HepG2 (cell line): ENCODE data around the gene CRYZ. TPM values are rescaled to one million over a fixed set of nuclear protein-coding genes. Genes with fewer than 3 reads are reported as not detected.

ENCODE experiments used
- AKAP8 ChIP-seq: sonication (generic); formaldehyde crosslinking; IDR thresholded peaks from 2 replicates; pipeline ENCODE4 v1.5.1; 2020; ENCODE audit warnings: mild to moderate bottlenecking, missing genetic modification reagents
- ATF7 ChIP-seq, 2 experiments: fragments of 450-650 bp in 1 of 2; sonication (generic) in 1 of 2; formaldehyde crosslinking in 1 of 2; IDR thresholded peaks; 2 replicates each; pipeline versions ENCODE4 v1.4.0 to v1.6.1; 2016 to 2020; ENCODE audit warnings: antibody characterized with exemption in 1 of 2, mild to moderate bottlenecking in 1 of 2, missing genetic modification reagents in 1 of 2
- BORCS8-MEF2B ChIP-seq: sonication (generic); formaldehyde crosslinking; IDR thresholded peaks from 2 replicates; pipeline ENCODE4 v1.8.0; 2022; ENCODE audit warnings: mild to moderate bottlenecking, missing genetic modification reagents
- ELF1 ChIP-seq: sonication (generic); formaldehyde crosslinking; IDR thresholded peaks from 2 replicates; pipeline ENCODE4 v1.4.0; 2020; ENCODE audit warnings: missing genetic modification reagents
- HDAC1 ChIP-seq: sonication (generic); formaldehyde crosslinking; IDR thresholded peaks from 2 replicates; pipeline ENCODE4 v1.5.1; 2020; ENCODE audit warnings: mild to moderate bottlenecking, missing genetic modification reagents
- HNRNPUL1 ChIP-seq: fragments of 200-400 bp; formaldehyde crosslinking; IDR thresholded peaks from 2 replicates; pipeline ENCODE4 v1.6.1; 2017; ENCODE audit warnings: low read depth, mild to moderate bottlenecking, low read length, moderate library complexity
- KLF12 ChIP-seq: sonication (generic); formaldehyde crosslinking; IDR thresholded peaks from 2 replicates; pipeline ENCODE4 v1.4.0; 2020; ENCODE audit warnings: missing genetic modification reagents, borderline replicate concordance
- MBNL3 ChIP-seq: fragments of 250-450 bp; sonication (Bioruptor Pico); conservative IDR thresholded peaks from 2 replicates; pipeline ENCODE4 v1.8.0; 2022; ENCODE audit warnings: mild to moderate bottlenecking, inconsistent platforms
- PHF8 ChIP-seq: sonication (generic); formaldehyde crosslinking; IDR thresholded peaks from 2 replicates; pipeline ENCODE4 v1.5.0; 2020; ENCODE audit warnings: missing genetic modification reagents
- ZFP90 ChIP-seq: sonication (generic); formaldehyde crosslinking; IDR thresholded peaks from 2 replicates; pipeline ENCODE4 v1.8.0; 2022; ENCODE audit warnings: missing genetic modification reagents, mild to moderate bottlenecking, inconsistent platforms, borderline replicate concordance
- ZNF510 ChIP-seq: sonication (generic); formaldehyde crosslinking; IDR thresholded peaks from 2 replicates; pipeline ENCODE4 v1.4.0; 2020; ENCODE audit warnings: low read depth, mild to moderate bottlenecking, missing genetic modification reagents
- ZNF766 ChIP-seq: sonication (generic); formaldehyde crosslinking; IDR thresholded peaks from 2 replicates; pipeline ENCODE4 v1.5.0; 2020; ENCODE audit warnings: missing genetic modification reagents, borderline replicate concordance
- ZNF788 ChIP-seq: sonication (generic); formaldehyde crosslinking; IDR thresholded peaks from 2 replicates; pipeline ENCODE4 v1.5.0; 2020; ENCODE audit warnings: mild to moderate bottlenecking, missing genetic modification reagents, borderline replicate concordance
- ZSCAN29 ChIP-seq: sonication (generic); formaldehyde crosslinking; conservative IDR thresholded peaks from 2 replicates; pipeline ENCODE4 v1.4.0; 2020; ENCODE audit warnings: mild to moderate bottlenecking, missing genetic modification reagents
- ZSCAN5A ChIP-seq: sonication (generic); formaldehyde crosslinking; IDR thresholded peaks from 2 replicates; pipeline ENCODE4 v1.8.0; 2022; ENCODE audit warnings: mild to moderate bottlenecking, missing genetic modification reagents, borderline replicate concordance
- polyA plus RNA-seq, 8 experiments: library from polyadenylated mRNA; depleted of rRNA in 3 of 8; stranded (reverse) in 7 of 8; unstranded in 1 of 8; fragments of >200 nt; fragmentation: Illumina TruSeq in 4 of 8; extraction: Trizol in 4 of 8; gene quantifications; 2 replicates each; pipeline versions ENCODE4 v1.2.1 to v1.2.3, GENCODE V29; 2011 to 2016; ENCODE audit warnings: low read depth in 4 of 8, missing spikeins in 1 of 8, mixed read lengths in 1 of 8; ENCODE audit not compliant: insufficient read depth in 1 of 8
- total RNA-seq, 5 experiments: library from RNA; depleted of rRNA; stranded (reverse); fragments of >200 nt; fragmentation: Illumina TruSeq; extraction: Trizol; gene quantifications; 2 replicates each; pipeline ENCODE4 v1.2.3, GENCODE V29; 2016; ENCODE audit warnings: low read depth in 1 of 5
- TF ChIP-seq, protein P1 (sequence below): sonication (generic); formaldehyde crosslinking; IDR thresholded peaks from 2 replicates; pipeline ENCODE4 v1.5.0; 2020; ENCODE audit warnings: mild to moderate bottlenecking, missing genetic modification reagents, borderline replicate concordance
- TF ChIP-seq, protein P2 (sequence below): sonication (generic); formaldehyde crosslinking; IDR thresholded peaks from 2 replicates; pipeline ENCODE4 v1.4.0; 2020; ENCODE audit warnings: missing genetic modification reagents
- TF ChIP-seq, protein P3 (sequence below): sonication (generic); formaldehyde crosslinking; IDR thresholded peaks from 2 replicates; pipeline ENCODE4 v1.8.1; 2023; ENCODE audit warnings: mild to moderate bottlenecking, moderate library complexity, missing genetic modification reagents

CRYZ gene
- total and polyA plus RNA-seq, 2 of the 13 experiments (the other 11 are each of a cell fraction or from before 2014, with no cell fraction given) = 115 to 211 TPM

DNA sequence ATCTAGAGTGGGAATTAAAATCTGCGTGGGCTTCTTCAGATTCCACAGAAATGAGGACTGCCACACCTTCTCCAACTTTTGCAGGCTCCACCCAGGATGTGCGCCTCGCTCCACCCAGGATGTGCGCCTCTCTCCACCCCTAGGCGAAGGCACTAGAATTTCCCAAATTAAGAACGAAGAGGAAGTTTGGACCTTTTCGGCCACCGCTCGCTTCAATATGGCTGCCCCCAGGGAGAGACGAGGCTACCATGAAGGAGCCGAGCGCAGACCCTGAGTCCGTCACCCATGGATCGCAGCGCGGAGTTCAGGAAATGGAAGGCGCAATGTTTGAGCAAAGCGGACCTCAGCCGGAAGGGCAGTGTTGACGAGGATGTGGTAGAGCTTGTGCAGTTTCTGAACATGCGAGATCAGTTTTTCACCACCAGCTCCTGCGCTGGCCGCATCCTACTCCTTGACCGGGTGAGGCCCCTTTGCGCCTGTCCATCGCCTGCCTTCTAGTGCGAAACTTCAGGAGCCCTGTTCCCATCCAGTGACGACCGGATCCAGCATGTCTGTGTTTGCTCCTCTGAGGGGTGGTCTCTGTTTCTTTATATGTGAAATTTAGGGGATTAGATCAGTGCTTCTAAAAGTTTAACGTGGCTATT is at the start of gene CRYZ, which contains the start of gene TYW3 (continued):
- TF ChIP-seq, protein P1, sequence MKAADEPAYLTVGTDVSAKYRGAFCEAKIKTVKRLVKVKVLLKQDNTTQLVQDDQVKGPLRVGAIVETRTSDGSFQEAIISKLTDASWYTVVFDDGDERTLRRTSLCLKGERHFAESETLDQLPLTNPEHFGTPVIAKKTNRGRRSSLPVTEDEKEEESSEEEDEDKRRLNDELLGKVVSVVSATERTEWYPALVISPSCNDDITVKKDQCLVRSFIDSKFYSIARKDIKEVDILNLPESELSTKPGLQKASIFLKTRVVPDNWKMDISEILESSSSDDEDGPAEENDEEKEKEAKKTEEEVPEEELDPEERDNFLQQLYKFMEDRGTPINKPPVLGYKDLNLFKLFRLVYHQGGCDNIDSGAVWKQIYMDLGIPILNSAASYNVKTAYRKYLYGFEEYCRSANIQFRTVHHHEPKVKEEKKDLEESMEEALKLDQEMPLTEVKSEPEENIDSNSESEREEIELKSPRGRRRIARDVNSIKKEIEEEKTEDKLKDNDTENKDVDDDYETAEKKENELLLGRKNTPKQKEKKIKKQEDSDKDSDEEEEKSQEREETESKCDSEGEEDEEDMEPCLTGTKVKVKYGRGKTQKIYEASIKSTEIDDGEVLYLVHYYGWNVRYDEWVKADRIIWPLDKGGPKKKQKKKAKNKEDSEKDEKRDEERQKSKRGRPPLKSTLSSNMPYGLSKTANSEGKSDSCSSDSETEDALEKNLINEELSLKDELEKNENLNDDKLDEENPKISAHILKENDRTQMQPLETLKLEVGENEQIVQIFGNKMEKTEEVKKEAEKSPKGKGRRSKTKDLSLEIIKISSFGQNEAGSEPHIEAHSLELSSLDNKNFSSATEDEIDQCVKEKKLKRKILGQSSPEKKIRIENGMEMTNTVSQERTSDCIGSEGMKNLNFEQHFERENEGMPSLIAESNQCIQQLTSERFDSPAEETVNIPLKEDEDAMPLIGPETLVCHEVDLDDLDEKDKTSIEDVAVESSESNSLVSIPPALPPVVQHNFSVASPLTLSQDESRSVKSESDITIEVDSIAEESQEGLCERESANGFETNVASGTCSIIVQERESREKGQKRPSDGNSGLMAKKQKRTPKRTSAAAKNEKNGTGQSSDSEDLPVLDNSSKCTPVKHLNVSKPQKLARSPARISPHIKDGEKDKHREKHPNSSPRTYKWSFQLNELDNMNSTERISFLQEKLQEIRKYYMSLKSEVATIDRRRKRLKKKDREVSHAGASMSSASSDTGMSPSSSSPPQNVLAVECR (CRISPR knock-in tag) = peak; percentile 87
- no peak for TF ChIP-seq HNRNPUL1
- TF ChIP-seq ATF7 (IDR thresholded peaks at IDR 0.05) = no peak
- TF ChIP-seq ATF7 (CRISPR knock-in tag; IDR thresholded peaks at IDR 0.05) = no peak
- TF ChIP-seq ZNF766 (CRISPR knock-in tag) = 0 out of 2 replicates have a peak, but pooled peaks have one; percentile 53
- TF ChIP-seq, protein P2, sequence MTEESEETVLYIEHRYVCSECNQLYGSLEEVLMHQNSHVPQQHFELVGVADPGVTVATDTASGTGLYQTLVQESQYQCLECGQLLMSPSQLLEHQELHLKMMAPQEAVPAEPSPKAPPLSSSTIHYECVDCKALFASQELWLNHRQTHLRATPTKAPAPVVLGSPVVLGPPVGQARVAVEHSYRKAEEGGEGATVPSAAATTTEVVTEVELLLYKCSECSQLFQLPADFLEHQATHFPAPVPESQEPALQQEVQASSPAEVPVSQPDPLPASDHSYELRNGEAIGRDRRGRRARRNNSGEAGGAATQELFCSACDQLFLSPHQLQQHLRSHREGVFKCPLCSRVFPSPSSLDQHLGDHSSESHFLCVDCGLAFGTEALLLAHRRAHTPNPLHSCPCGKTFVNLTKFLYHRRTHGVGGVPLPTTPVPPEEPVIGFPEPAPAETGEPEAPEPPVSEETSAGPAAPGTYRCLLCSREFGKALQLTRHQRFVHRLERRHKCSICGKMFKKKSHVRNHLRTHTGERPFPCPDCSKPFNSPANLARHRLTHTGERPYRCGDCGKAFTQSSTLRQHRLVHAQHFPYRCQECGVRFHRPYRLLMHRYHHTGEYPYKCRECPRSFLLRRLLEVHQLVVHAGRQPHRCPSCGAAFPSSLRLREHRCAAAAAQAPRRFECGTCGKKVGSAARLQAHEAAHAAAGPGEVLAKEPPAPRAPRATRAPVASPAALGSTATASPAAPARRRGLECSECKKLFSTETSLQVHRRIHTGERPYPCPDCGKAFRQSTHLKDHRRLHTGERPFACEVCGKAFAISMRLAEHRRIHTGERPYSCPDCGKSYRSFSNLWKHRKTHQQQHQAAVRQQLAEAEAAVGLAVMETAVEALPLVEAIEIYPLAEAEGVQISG (CRISPR knock-in tag) = peak; percentile 94
- TF ChIP-seq PHF8 (CRISPR knock-in tag) = peak; percentile 87
- TF ChIP-seq ZNF510 (CRISPR knock-in tag) = no peak
- TF ChIP-seq, protein P3, sequence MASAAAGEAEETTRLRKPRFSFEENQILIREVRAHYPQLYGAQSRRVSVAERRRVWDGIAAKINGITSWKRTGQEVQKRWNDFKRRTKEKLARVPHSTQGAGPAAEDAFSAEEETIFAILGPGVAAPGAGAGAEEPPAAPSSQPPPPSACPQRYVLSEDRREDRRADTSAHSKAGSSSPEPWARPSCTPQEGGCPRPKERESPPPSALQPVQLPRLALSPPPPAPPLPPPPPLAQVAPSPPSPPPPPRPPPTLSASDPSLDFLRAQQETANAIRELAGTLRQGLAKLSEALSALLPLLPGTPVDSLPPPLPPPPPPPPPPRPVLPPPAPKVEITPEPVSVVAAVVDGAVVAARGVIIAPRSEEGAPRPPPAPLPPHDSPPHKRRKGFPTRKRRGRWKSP (CRISPR knock-in tag) = peak; percentile 92
- TF ChIP-seq ELF1 (CRISPR knock-in tag) = peak; percentile 77
- TF ChIP-seq ZSCAN29 = no peak
- TF ChIP-seq KLF12 (CRISPR knock-in tag) = peak; percentile 66; the same call in 1 of the 2 replicates
- peak; percentile 67; the same call in 1 of the 2 replicates for TF ChIP-seq BORCS8-MEF2B (CRISPR knock-in tag)
- TF ChIP-seq AKAP8 (CRISPR knock-in tag) = no peak; the same call in 1 of the 2 replicates
- TF ChIP-seq ZSCAN5A (CRISPR knock-in tag) = no peak; the same call in 1 of the 2 replicates
- peak; percentile 95; the same call in 1 of the 2 replicates for TF ChIP-seq ZNF788 (CRISPR knock-in tag)
- TF ChIP-seq MBNL3 (CRISPR knock-in tag) = no peak
- TF ChIP-seq ZFP90 = peak; percentile 75; the same call in 1 of the 2 replicates
- TF ChIP-seq HDAC1 (CRISPR knock-in tag) = peak; percentile 92
